Neural crest cell (in vitro differentiated cells): ENCODE measurements around the gene FCHO1. TPM values are rescaled to one million over a fixed set of nuclear protein-coding genes. Genes with fewer than 3 reads are reported as not detected.

ENCODE experiments used
- DNase-seq: peaks from one replicate; pipeline ENCODE4 v3.0.0; 2021; ENCODE audit warnings: low read depth, mixed read lengths, low spot score
- H3K27ac Mint-ChIP-seq: one replicate; pipeline ENCODE4 v1.8.0; 2021; ENCODE audit warnings: mild to moderate bottlenecking, mixed read lengths; ENCODE audit not compliant: unreplicated experiment
- H3K27me3 Mint-ChIP-seq: 2 replicates; pipeline ENCODE4 v1.8.0; 2021; ENCODE audit warnings: low read depth, mild to moderate bottlenecking, mixed read lengths
- H3K36me3 Mint-ChIP-seq: 2 replicates; pipeline ENCODE4 v1.8.0; 2021; ENCODE audit warnings: low read depth, mild to moderate bottlenecking, mixed read lengths
- H3K4me1 Mint-ChIP-seq: 2 replicates; pipeline ENCODE4 v1.8.0; 2021; ENCODE audit warnings: mixed read lengths
- H3K4me3 Mint-ChIP-seq: one replicate; pipeline ENCODE4 v1.8.0; 2021; ENCODE audit warnings: mild to moderate bottlenecking, mixed read lengths
- H3K9me3 Mint-ChIP-seq: 2 replicates; pipeline ENCODE4 v1.8.0; 2021; ENCODE audit warnings: mixed read lengths
- CTCF ChIP-seq: fragments of 200-600 bp; sonication (generic); conservative IDR thresholded peaks from 2 replicates; pipeline ENCODE4 v1.5.0; 2021; ENCODE audit warnings: antibody characterized with exemption, mild to moderate bottlenecking
- total RNA-seq: library from RNA; stranded (reverse); gene quantifications from 2 replicates; pipeline ENCODE4 v1.2.1, GENCODE V29; 2021

Gene FCHO1
- total RNA-seq, 1 donor from 2014 or later: 12.2 TPM

GRCh38 chr19:17747205-17748098 lies 3.8 kb upstream of the FCHO1 start:
- H3K4me3 Mint-ChIP-seq: peak overlapping the region; percentile 76
- peaks cover 14% of the 10 kb centered on the region for H3K4me1 Mint-ChIP-seq
- DNase-seq: peak; percentile 88
- no peaks in the 10 kb centered on the region for H3K9me3 Mint-ChIP-seq
- no peaks in the 10 kb centered on the region for H3K27me3 Mint-ChIP-seq
- TF ChIP-seq CTCF: no peak
- no peak overlapping the region for H3K27ac Mint-ChIP-seq
- H3K36me3 Mint-ChIP-seq: no peaks in the 10 kb centered on the region

- H3K36me3 Mint-ChIP-seq: no peaks in the 10 kb centered on the region
- no peaks in the 10 kb centered on the region for H3K9me3 Mint-ChIP-seq
- DNase-seq: no peak
- peak overlapping the region; percentile 75 for H3K27ac Mint-ChIP-seq
- peak overlapping the region; percentile 48 for H3K4me3 Mint-ChIP-seq
- no peaks in the 10 kb centered on the region for H3K27me3 Mint-ChIP-seq
- peaks cover 17% of the 10 kb centered on the region for H3K4me1 Mint-ChIP-seq
- no peak for TF ChIP-seq CTCF
Observed at GRCh38 chr19:17748884-17749638, 2.2 kb upstream of the FCHO1 start.

GRCh38 chr19:17749912-17750317 lies 1.4 kb upstream of the FCHO1 start:
- H3K4me3 Mint-ChIP-seq: no peak overlapping the region
- no peak for DNase-seq
- TF ChIP-seq CTCF: no peak
- no peaks in the 10 kb centered on the region for H3K9me3 Mint-ChIP-seq
- no peak overlapping the region for H3K27ac Mint-ChIP-seq
- H3K36me3 Mint-ChIP-seq: no peaks in the 10 kb centered on the region
- H3K27me3 Mint-ChIP-seq: no peaks in the 10 kb centered on the region
- H3K4me1 Mint-ChIP-seq: peaks cover 26% of the 10 kb centered on the region

- no peaks in the 10 kb centered on the region for H3K27me3 Mint-ChIP-seq
- no peaks in the 10 kb centered on the region for H3K36me3 Mint-ChIP-seq
- peaks cover 38% of the 10 kb centered on the region for H3K4me1 Mint-ChIP-seq
- TF ChIP-seq CTCF: no peak
- H3K27ac Mint-ChIP-seq: no peak overlapping the region
- peak overlapping the region; percentile 8 for H3K4me3 Mint-ChIP-seq
- no peaks in the 10 kb centered on the region for H3K9me3 Mint-ChIP-seq
- DNase-seq: no peak
Observed at GRCh38 chr19:17751912-17752273, 616 bp downstream of the FCHO1 start.

- DNase-seq: no peak
- H3K36me3 Mint-ChIP-seq: no peaks in the 10 kb centered on the region
- no peak overlapping the region for H3K4me3 Mint-ChIP-seq
- no peak overlapping the region for H3K27ac Mint-ChIP-seq
- H3K9me3 Mint-ChIP-seq: no peaks in the 10 kb centered on the region
- H3K27me3 Mint-ChIP-seq: no peaks in the 10 kb centered on the region
- H3K4me1 Mint-ChIP-seq: peaks cover 34% of the 10 kb centered on the region
- TF ChIP-seq CTCF: no peak
Observed at GRCh38 chr19:17752865-17753639, 1.8 kb downstream of the FCHO1 start.
